Liver (tissue), 9 donors: Measurements from ENCODE around the gene TRIM6. TPM values are rescaled to one million over a fixed set of nuclear protein-coding genes. Genes with fewer than 3 reads are reported as not detected.

Source experiments
- DNase-seq: peaks from one replicate; pipeline ENCODE4 v3.0.0-alpha.2; 2017; ENCODE audit warnings: low spot score
- H3K27ac ChIP-seq, 2 donors: one replicate each; pipeline ENCODE4 v1.7.0; 2013; ENCODE audit warnings: inconsistent platforms in 2 of 2, low read length in 2 of 2, control low read depth in 1 of 2, low read depth in 1 of 2, mild to moderate bottlenecking in 1 of 2
- H3K27me3 ChIP-seq, 4 donors: one replicate each; pipeline versions ENCODE4 v1.6.1 to v1.7.0; 2013; ENCODE audit warnings: low read length in 3 of 4, inconsistent platforms in 1 of 4, mild to moderate bottlenecking in 1 of 4, moderate library complexity in 1 of 4; ENCODE audit not compliant: control insufficient read depth in 4 of 4, insufficient read depth in 4 of 4
- H3K36me3 ChIP-seq, 4 donors: one replicate each; pipeline versions ENCODE4 v1.6.1 to v1.7.0; 2013; ENCODE audit warnings: low read length in 3 of 4, mild to moderate bottlenecking in 3 of 4, low read depth in 1 of 4, moderate library complexity in 1 of 4; ENCODE audit not compliant: control insufficient read depth in 4 of 4, insufficient read depth in 3 of 4
- H3K4me1 ChIP-seq, 4 donors: one replicate each; pipeline versions ENCODE4 v1.6.1 to v1.7.0; 2013; ENCODE audit warnings: low read length in 3 of 4, mild to moderate bottlenecking in 3 of 4, moderate library complexity in 1 of 4; ENCODE audit not compliant: control insufficient read depth in 4 of 4, insufficient read depth in 4 of 4
- H3K4me3 ChIP-seq, 3 donors: one replicate each; pipeline versions ENCODE4 v1.6.1 to v1.7.0; 2013; ENCODE audit warnings: low read length in 3 of 3, control low read depth in 1 of 3, low read depth in 1 of 3, mild to moderate bottlenecking in 1 of 3
- H3K9ac ChIP-seq, 2 donors: one replicate each; pipeline ENCODE4 v1.7.0; 2013; ENCODE audit warnings: low read length in 2 of 2, mild to moderate bottlenecking in 2 of 2, moderate library complexity in 2 of 2, control low read depth in 1 of 2, low read depth in 1 of 2
- H3K9me3 ChIP-seq, 4 donors: one replicate each; pipeline versions ENCODE4 v1.6.1 to v1.7.0; 2013; ENCODE audit warnings: low read length in 3 of 4; ENCODE audit not compliant: control insufficient read depth in 4 of 4
- ATF3 ChIP-seq: IDR thresholded peaks from 2 replicates; pipeline ENCODE4 v1.6.1; 2016; ENCODE audit warnings: antibody characterized with exemption
- EGR1 ChIP-seq, 2 donors: IDR thresholded peaks; 2 replicates each; pipeline ENCODE4 v1.6.1; 2016 to 2018; ENCODE audit warnings: antibody characterized with exemption in 2 of 2, low read depth in 2 of 2
- FOXA2 ChIP-seq: IDR thresholded peaks from 2 replicates; pipeline ENCODE4 v1.6.1; 2016; ENCODE audit warnings: antibody characterized with exemption
- GABPA ChIP-seq, 2 donors: IDR thresholded peaks in 1 of 2; conservative IDR thresholded peaks in 1 of 2; 2 replicates each; pipeline ENCODE4 v1.6.1; 2016; ENCODE audit warnings: antibody characterized with exemption in 2 of 2, mild to moderate bottlenecking in 1 of 2, moderate library complexity in 1 of 2
- HNF4A ChIP-seq, 2 donors: conservative IDR thresholded peaks; 2 replicates each; pipeline ENCODE4 v1.6.1; 2016; ENCODE audit warnings: antibody characterized with exemption in 2 of 2, mild to moderate bottlenecking in 2 of 2
- HNF4G ChIP-seq: IDR thresholded peaks from 2 replicates; pipeline ENCODE4 v1.6.1; 2016; ENCODE audit warnings: antibody characterized with exemption
- JUND ChIP-seq, 2 donors: IDR thresholded peaks; 2 replicates each; pipeline ENCODE4 v1.6.1; 2016; ENCODE audit warnings: antibody characterized with exemption in 2 of 2
- MAX ChIP-seq: IDR thresholded peaks from 2 replicates; pipeline ENCODE4 v1.6.1; 2016; ENCODE audit warnings: antibody characterized with exemption
- NR2F2 ChIP-seq: IDR thresholded peaks from 2 replicates; pipeline ENCODE4 v1.6.1; 2016; ENCODE audit warnings: antibody characterized with exemption
- RAD21 ChIP-seq, 2 donors: IDR thresholded peaks; 2 replicates each; pipeline ENCODE4 v1.6.1; 2016; ENCODE audit warnings: antibody characterized with exemption in 2 of 2, mild to moderate bottlenecking in 2 of 2
- REST ChIP-seq: IDR thresholded peaks from 2 replicates; pipeline ENCODE4 v1.6.1; 2016; ENCODE audit warnings: antibody characterized with exemption, mild to moderate bottlenecking
- RXRA ChIP-seq, 2 donors: IDR thresholded peaks; 2 replicates each; pipeline ENCODE4 v1.6.1; 2017 to 2018; ENCODE audit warnings: antibody characterized with exemption in 2 of 2, mild to moderate bottlenecking in 1 of 2
- TAF1 ChIP-seq: conservative IDR thresholded peaks from 2 replicates; pipeline ENCODE4 v1.6.1; 2016; ENCODE audit warnings: antibody characterized with exemption, mild to moderate bottlenecking
- ZBTB33 ChIP-seq: IDR thresholded peaks from 2 replicates; pipeline ENCODE4 v1.6.1; 2016; ENCODE audit warnings: antibody characterized with exemption
- WGBS: extraction: QIAGEN DNeasy Blood & Tissue Kit; methylation state at CpG from one replicate; pipeline ENCODE4 v1.1.7; 2013; 5-methylcytosine and 5-hydroxymethylcytosine counted together
- polyA plus RNA-seq, 2 donors: library from polyadenylated mRNA; stranded (reverse) in 1 of 2; unstranded in 1 of 2; fragments of 200-250 nt in 1 of 2; fragments of >200 nt in 1 of 2; fragmentation: Nextera tagmentation in 1 of 2; extraction: Ambion mirVana in 1 of 2; gene quantifications; one replicate each; pipeline versions ENCODE4 v1.2.1 to v1.2.3, GENCODE V29; 2013 to 2015
- total RNA-seq, 2 donors: library from RNA; depleted of rRNA; stranded (reverse); fragments of >200 nt; gene quantifications; one replicate each; pipeline ENCODE4 v1.2.3, GENCODE V29; 2014
- TF ChIP-seq, protein P1 (sequence below): fragments of 150-350 bp; IDR thresholded peaks from 2 replicates; pipeline ENCODE4 v1.5.1; 2017; ENCODE audit warnings: improper control_type of control experiment, low read depth, low read length; ENCODE audit not compliant: missing input control
- donor health status: healthy.
- donor health status: healthy.
- donor health status: healthy.
- donor health status: healthy.
- donor health status: healthy.

TRIM6 gene
- total and polyA plus RNA-seq, 4 donors = 0.39 to 5.3 (median 0.58) TPM

- TF ChIP-seq GABPA (IDR thresholded peaks at IDR 0.05 in 1 of 2, conservative IDR thresholded peaks at IDR 0.05 in 1 of 2) (no peak), HNF4G (no peak), FOXA2 (no peak), TAF1 (no peak), REST (no peak), MAX (no peak), NR2F2 (no peak), EGR1 (IDR thresholded peaks at IDR 0.05; ENCODE audit: low read depth in 2 of 2) (no peak), ATF3 (no peak), HNF4A (conservative IDR thresholded peaks at IDR 0.05) (no peak), ZBTB33 (no peak)
- TF ChIP-seq, protein P1, sequence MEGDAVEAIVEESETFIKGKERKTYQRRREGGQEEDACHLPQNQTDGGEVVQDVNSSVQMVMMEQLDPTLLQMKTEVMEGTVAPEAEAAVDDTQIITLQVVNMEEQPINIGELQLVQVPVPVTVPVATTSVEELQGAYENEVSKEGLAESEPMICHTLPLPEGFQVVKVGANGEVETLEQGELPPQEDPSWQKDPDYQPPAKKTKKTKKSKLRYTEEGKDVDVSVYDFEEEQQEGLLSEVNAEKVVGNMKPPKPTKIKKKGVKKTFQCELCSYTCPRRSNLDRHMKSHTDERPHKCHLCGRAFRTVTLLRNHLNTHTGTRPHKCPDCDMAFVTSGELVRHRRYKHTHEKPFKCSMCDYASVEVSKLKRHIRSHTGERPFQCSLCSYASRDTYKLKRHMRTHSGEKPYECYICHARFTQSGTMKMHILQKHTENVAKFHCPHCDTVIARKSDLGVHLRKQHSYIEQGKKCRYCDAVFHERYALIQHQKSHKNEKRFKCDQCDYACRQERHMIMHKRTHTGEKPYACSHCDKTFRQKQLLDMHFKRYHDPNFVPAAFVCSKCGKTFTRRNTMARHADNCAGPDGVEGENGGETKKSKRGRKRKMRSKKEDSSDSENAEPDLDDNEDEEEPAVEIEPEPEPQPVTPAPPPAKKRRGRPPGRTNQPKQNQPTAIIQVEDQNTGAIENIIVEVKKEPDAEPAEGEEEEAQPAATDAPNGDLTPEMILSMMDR = no peak
- DNase-seq = no peak
- WGBS = 80% methylated on average over 5 of the region's 5 CpGs
- Histone ChIP-seq H3K9me3 (no peaks in the 10 kb centered on the region), H3K4me1 (no peaks in the 10 kb centered on the region), H3K27me3 (no peaks in the 10 kb centered on the region), H3K36me3 (no peaks in the 10 kb centered on the region), H3K4me3 (no peak overlapping the region), H3K9ac (no peak overlapping the region), H3K27ac (no peak overlapping the region)
Measured at GRCh38 chr11:5610446-5610845, 14.0 kb downstream of the TRIM6 start.

DNA sequence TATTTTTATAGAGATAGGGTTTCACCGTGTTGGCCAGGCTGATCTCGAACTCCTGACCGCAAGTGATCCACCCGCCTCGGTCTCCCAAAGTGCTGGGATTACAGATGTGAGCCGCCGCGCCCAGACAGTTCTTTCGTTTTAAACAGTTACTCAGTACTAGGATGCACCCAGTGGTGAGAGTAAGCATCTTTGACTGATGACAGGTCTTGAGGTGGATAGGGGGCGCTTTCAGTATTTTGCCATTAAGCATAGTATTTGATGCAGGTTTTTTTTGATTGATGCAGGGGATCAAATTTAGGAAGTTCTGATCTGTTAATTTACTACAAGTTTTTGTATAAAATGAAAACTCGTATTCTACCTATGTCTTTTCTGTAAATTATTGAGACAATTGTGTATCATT lies 15.2 kb downstream of the TRIM6 start:
- no peaks in the 10 kb centered on the region for H3K27me3 ChIP-seq
- no peaks in the 10 kb centered on the region for H3K36me3 ChIP-seq
- no peak overlapping the region for H3K27ac ChIP-seq
- H3K9me3 ChIP-seq = no peaks in the 10 kb centered on the region
- no peak overlapping the region for H3K4me3 ChIP-seq
- no peak overlapping the region for H3K9ac ChIP-seq
- no peaks in the 10 kb centered on the region for H3K4me1 ChIP-seq
- no peak for DNase-seq
- TF ChIP-seq ZBTB33 (no peak), RAD21 (IDR thresholded peaks at IDR 0.05) (no peak), JUND (IDR thresholded peaks at IDR 0.05) (no peak), EGR1 (IDR thresholded peaks at IDR 0.05; ENCODE audit: low read depth in 2 of 2) (no peak), RXRA (IDR thresholded peaks at IDR 0.05) (no peak), TAF1 (no peak), NR2F2 (no peak), MAX (no peak), GABPA (IDR thresholded peaks at IDR 0.05 in 1 of 2, conservative IDR thresholded peaks at IDR 0.05 in 1 of 2) (no peak)
- TF ChIP-seq, protein P1 = no peak
- 96% methylated on average over 11 of the region's 11 CpGs for WGBS
